HepG2 (cell line): ENCODE measurements around the gene PLA2G4B. TPM values are rescaled to one million over a fixed set of nuclear protein-coding genes. Genes with fewer than 3 reads are reported as not detected.

Experiments used
- ATAC-seq: fragments of 200-7000 bp; cut with Tn5 transposase; 3 replicates; pipeline ENCODE4 v1.9.1; 2020; ENCODE audit warnings: mild to moderate bottlenecking, moderate library complexity
- BruUV-seq: library from RNA; stranded (reverse); fragments of 400-500 nt; replicated peaks from 2 replicates; lab custom pipeline; 2021; lab: Mats Ljungman, UMichigan
- CTCF ChIA-PET: fragments of 300-600 bp; formaldehyde crosslinking; extraction: SDS; loops from one replicate; lab custom pipeline; 2021; ENCODE audit warnings: low total read pairs, inconsistent platforms, low intra/inter-chr PET ratio; lab: Yijun Ruan, JAX
- POLR2A ChIA-PET: fragments of 350-600 bp; sonication (Branson Sonifier 250); formaldehyde crosslinking; loops from one replicate; lab custom pipeline; 2020; ENCODE audit warnings: antibody characterized with exemption, inconsistent platforms; lab: Yijun Ruan, JAX
- DNase-seq: peaks from one replicate; pipeline ENCODE4 v3.0.0-alpha.2; 2015; ENCODE audit warnings: low spot score
- FAIRE-seq: peaks from 3 replicates; lab custom pipeline; 2011; peaks lifted over from hg19 to GRCh38; lab: Jason Lieb, UNC
- H2AFZ ChIP-seq: one replicate; pipeline ENCODE4 v1.6.1; 2011; ENCODE audit warnings: low read length, inconsistent platforms
- H3K27ac ChIP-seq: fragments of 300-600 bp; 3 replicates; pipeline ENCODE4 v1.8.0; 2011; ENCODE audit warnings: mixed run types, mild to moderate bottlenecking, mixed read lengths, low read length, inconsistent platforms; ENCODE audit not compliant: insufficient read depth; ENCODE audit errors: extremely low read length
- H3K27me3 ChIP-seq, 2 experiments: fragments of 200-600 bp in 1 of 2; 2 replicates in 1 of 2; 3 replicates in 1 of 2; pipeline versions ENCODE4 v1.6.0 to v1.8.0; 2011; ENCODE audit warnings: low read length in 2 of 2, mild to moderate bottlenecking in 2 of 2, moderate library complexity in 2 of 2, inconsistent platforms in 1 of 2; ENCODE audit not compliant: insufficient read depth in 2 of 2, control insufficient read depth in 1 of 2
- H3K36me3 ChIP-seq, 2 experiments: fragments of 200-600 bp in 1 of 2; replicated peaks in 1 of 2; 2 replicates in 1 of 2; 3 replicates in 1 of 2; pipeline versions ENCODE4 v1.5.1 to v1.8.0; 2011; ENCODE audit warnings: low read length in 2 of 2, inconsistent platforms in 1 of 2; ENCODE audit not compliant: insufficient read depth in 2 of 2, control insufficient read depth in 1 of 2
- H3K4me1 ChIP-seq: 2 replicates; pipeline ENCODE4 v1.5.1; 2012; ENCODE audit warnings: low read length, inconsistent platforms; ENCODE audit not compliant: insufficient read depth
- H3K4me2 ChIP-seq: 2 replicates; pipeline ENCODE4 v1.6.0; 2011; ENCODE audit warnings: low read depth, low read length, inconsistent platforms
- H3K4me3 ChIP-seq, 3 experiments: fragments of 200-600 bp in 1 of 3; sonication (generic), shearing (Covaris generic) in 1 of 3; replicated peaks in 1 of 3; 2 replicates each; pipeline ENCODE4 v1.5.1; 2011 to 2016; ENCODE audit warnings: low read length in 3 of 3, inconsistent platforms in 2 of 3, low read depth in 2 of 3, mild to moderate bottlenecking in 2 of 3, control low read depth in 1 of 3, mixed read lengths in 1 of 3; ENCODE audit not compliant: insufficient read depth in 1 of 3
- H3K79me2 ChIP-seq: one replicate; pipeline ENCODE4 v1.6.1; 2011; ENCODE audit warnings: low read length, inconsistent platforms; ENCODE audit not compliant: insufficient read depth
- H3K9ac ChIP-seq: 2 replicates; pipeline ENCODE4 v1.6.0; 2011; ENCODE audit warnings: mild to moderate bottlenecking, low read depth, low read length, inconsistent platforms; ENCODE audit not compliant: insufficient read depth
- H3K9me3 ChIP-seq: 2 replicates; pipeline ENCODE4 v1.5.1; 2012; ENCODE audit warnings: mild to moderate bottlenecking, low read length
- H4K20me1 ChIP-seq: 2 replicates; pipeline ENCODE4 v1.6.0; 2011; ENCODE audit warnings: inconsistent platforms, mild to moderate bottlenecking, low read length, moderate library complexity; ENCODE audit not compliant: insufficient read depth
- MTA3 ChIP-seq: sonication (generic); formaldehyde crosslinking; IDR thresholded peaks from 2 replicates; pipeline ENCODE4 v1.4.0; 2020; ENCODE audit warnings: missing genetic modification reagents
- WGBS: methylation state at CpG from one replicate; pipeline ENCODE4 v1.1.6; 2017; ENCODE audit warnings: low lambda C conversion rate; 5-methylcytosine and 5-hydroxymethylcytosine counted together
- in situ Hi-C: cut with HindIII; loops from 2 replicates; pipeline ENCODE4 v1.10.0; 2017; ENCODE audit warnings: low pct_unique_long_range_greater_than_20kb; ENCODE audit not compliant: extremely low pct_ligation_motif_present
- intact Hi-C: fragments of 100-400 bp; cut with micrococcal nuclease; formaldehyde crosslinking; loops from one replicate; pipeline ENCODE4 v1.10.0; 2022; ENCODE audit not compliant: unreplicated experiment
- polyA plus RNA-seq, 8 experiments: library from polyadenylated mRNA; depleted of rRNA in 3 of 8; stranded (reverse) in 7 of 8; unstranded in 1 of 8; fragments of >200 nt; fragmentation: Illumina TruSeq in 4 of 8; extraction: Trizol in 4 of 8; gene quantifications; 2 replicates each; pipeline versions ENCODE4 v1.2.1 to v1.2.3, GENCODE V29; 2011 to 2016; ENCODE audit warnings: low read depth in 4 of 8, missing spikeins in 1 of 8, mixed read lengths in 1 of 8; ENCODE audit not compliant: insufficient read depth in 1 of 8
- total RNA-seq, 5 experiments: library from RNA; depleted of rRNA; stranded (reverse); fragments of >200 nt; fragmentation: Illumina TruSeq; extraction: Trizol; gene quantifications; 2 replicates each; pipeline ENCODE4 v1.2.3, GENCODE V29; 2016; ENCODE audit warnings: low read depth in 1 of 5
- TF ChIP-seq, protein P1 (sequence below): sonication (generic); formaldehyde crosslinking; IDR thresholded peaks from 2 replicates; pipeline ENCODE4 v1.9.0; 2021; ENCODE audit warnings: missing genetic modification reagents, mild to moderate bottlenecking, borderline replicate concordance
- TF ChIP-seq, protein P2 (sequence below), 2 experiments: fragments of 450-650 bp in 1 of 2; sonication (generic) in 1 of 2; formaldehyde crosslinking; IDR thresholded peaks; 2 replicates each; pipeline versions ENCODE4 v1.5.0 to v1.8.0; 2020 to 2022; ENCODE audit warnings: mild to moderate bottlenecking in 1 of 2, missing genetic modification reagents in 1 of 2
- TF ChIP-seq, protein P3 (sequence below): sonication (generic); formaldehyde crosslinking; IDR thresholded peaks from 2 replicates; pipeline ENCODE4 v1.4.0; 2020; ENCODE audit warnings: mild to moderate bottlenecking, low read depth, missing genetic modification reagents

The PLA2G4B gene
- total and polyA plus RNA-seq, 2 of the 13 experiments (the other 11 are each of a cell fraction or from before 2014, with no cell fraction given), result 5.1 to 8.0 TPM

DNA sequence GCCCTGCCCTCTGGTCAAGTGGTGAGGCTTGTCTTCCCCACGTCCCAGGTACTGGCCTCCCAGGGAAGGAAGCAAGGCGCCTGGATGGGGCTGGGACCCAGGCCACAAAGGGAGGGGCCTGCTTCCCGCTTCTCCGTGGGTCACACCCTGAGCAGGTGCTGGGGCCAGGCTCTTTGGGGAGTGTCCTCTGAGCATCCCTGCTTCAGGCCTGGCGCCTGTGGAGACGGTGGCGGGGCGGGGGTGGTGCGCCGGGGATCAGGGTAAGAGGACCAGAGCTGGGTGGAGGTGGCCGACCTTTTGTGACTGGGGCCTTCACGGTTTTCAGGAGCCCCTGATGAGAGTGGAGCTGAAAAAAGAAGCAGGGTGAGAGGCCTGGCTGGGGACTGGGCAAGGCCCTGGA, 3.6 kb downstream of the PLA2G4B start:
- in situ Hi-C loops, result no loop called here
- H3K79me2 ChIP-seq, result no peaks in the 10 kb centered on the region
- TF ChIP-seq, protein P1, sequence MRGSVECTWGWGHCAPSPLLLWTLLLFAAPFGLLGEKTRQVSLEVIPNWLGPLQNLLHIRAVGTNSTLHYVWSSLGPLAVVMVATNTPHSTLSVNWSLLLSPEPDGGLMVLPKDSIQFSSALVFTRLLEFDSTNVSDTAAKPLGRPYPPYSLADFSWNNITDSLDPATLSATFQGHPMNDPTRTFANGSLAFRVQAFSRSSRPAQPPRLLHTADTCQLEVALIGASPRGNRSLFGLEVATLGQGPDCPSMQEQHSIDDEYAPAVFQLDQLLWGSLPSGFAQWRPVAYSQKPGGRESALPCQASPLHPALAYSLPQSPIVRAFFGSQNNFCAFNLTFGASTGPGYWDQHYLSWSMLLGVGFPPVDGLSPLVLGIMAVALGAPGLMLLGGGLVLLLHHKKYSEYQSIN (CRISPR knock-in tag), result no peak
- no peak for TF ChIP-seq MTA3 (CRISPR knock-in tag)
- TF ChIP-seq, protein P2, sequence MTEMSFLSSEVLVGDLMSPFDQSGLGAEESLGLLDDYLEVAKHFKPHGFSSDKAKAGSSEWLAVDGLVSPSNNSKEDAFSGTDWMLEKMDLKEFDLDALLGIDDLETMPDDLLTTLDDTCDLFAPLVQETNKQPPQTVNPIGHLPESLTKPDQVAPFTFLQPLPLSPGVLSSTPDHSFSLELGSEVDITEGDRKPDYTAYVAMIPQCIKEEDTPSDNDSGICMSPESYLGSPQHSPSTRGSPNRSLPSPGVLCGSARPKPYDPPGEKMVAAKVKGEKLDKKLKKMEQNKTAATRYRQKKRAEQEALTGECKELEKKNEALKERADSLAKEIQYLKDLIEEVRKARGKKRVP (CRISPR knock-in tag; IDR thresholded peaks at IDR 0.05), result no peak
- TF ChIP-seq, protein P3, sequence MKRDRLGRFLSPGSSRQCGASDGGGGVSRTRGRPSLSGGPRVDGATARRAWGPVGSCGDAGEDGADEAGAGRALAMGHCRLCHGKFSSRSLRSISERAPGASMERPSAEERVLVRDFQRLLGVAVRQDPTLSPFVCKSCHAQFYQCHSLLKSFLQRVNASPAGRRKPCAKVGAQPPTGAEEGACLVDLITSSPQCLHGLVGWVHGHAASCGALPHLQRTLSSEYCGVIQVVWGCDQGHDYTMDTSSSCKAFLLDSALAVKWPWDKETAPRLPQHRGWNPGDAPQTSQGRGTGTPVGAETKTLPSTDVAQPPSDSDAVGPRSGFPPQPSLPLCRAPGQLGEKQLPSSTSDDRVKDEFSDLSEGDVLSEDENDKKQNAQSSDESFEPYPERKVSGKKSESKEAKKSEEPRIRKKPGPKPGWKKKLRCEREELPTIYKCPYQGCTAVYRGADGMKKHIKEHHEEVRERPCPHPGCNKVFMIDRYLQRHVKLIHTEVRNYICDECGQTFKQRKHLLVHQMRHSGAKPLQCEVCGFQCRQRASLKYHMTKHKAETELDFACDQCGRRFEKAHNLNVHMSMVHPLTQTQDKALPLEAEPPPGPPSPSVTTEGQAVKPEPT (CRISPR knock-in tag), result no peak
- TF ChIP-seq, all 625 proteins: peak for 0
- Histone ChIP-seq H3K4me3 (no peak overlapping the region), H4K20me1 (no peaks in the 10 kb centered on the region), H2AFZ (no peak overlapping the region), H3K27ac (no peak overlapping the region), H3K9me3 (no peaks in the 10 kb centered on the region), H3K36me3 (peaks cover 3 to 5% of the 10 kb centered on the region in 2 experiments; a peak in 3 of 5 replicates), H3K4me2 (no peak overlapping the region), H3K4me1 (no peaks in the 10 kb centered on the region), H3K9ac (no peak overlapping the region), H3K27me3 (no peaks in the 10 kb centered on the region; a peak in 1 of 5 replicates)
- no TSS peak for BruUV-seq
- intact Hi-C loops, result no loop called here
- ChIA-PET CTCF (no interaction called here), POLR2A (no interaction called here)
- 98% methylated on average over 10 of the region's 12 CpGs for WGBS
- DNase-seq (no peak), FAIRE-seq (no peak), ATAC-seq (no peak)
